Vagina (tissue), 2 donors: ENCODE data around the gene KIAA0232. TPM values are rescaled to one million over a fixed set of nuclear protein-coding genes. Genes with fewer than 3 reads are reported as not detected.
"Not testable (repeated sequence)": the region's sequence is repeated elsewhere in the genome, so short reads cannot be mapped to it uniquely, and the experiment has no call there.

Experiments
- DNase-seq, 2 donors: peaks; one replicate each; pipeline ENCODE4 v3.0.0-alpha.2; 2017; ENCODE audit errors: extremely low spot score in 2 of 2
- H3K27ac ChIP-seq: fragments of 200-600 bp; sonication (generic); one replicate; pipeline ENCODE4 v1.5.1; 2019
- H3K27me3 ChIP-seq: fragments of 200-600 bp; sonication (generic); one replicate; pipeline ENCODE4 v1.5.1; 2019
- H3K36me3 ChIP-seq, 2 donors: fragments of 200-600 bp; sonication (generic); one replicate each; pipeline ENCODE4 v1.5.1; 2017 to 2019
- H3K4me1 ChIP-seq: fragments of 200-600 bp; sonication (generic); one replicate; pipeline ENCODE4 v1.5.1; 2019
- H3K4me3 ChIP-seq, 2 donors: fragments of 200-600 bp; sonication (generic); 1 replicate in 1 of 2; 2 replicates in 1 of 2; pipeline ENCODE4 v1.5.1; 2016 to 2019
- H3K9me3 ChIP-seq: fragments of 200-600 bp; sonication (generic); one replicate; pipeline ENCODE4 v1.5.1; 2019
- POLR2A ChIP-seq, 2 donors: fragments of 450-650 bp; IDR thresholded peaks; one replicate each; pipeline ENCODE4 v1.6.1; 2017; ENCODE audit warnings: antibody characterized with exemption in 2 of 2, mild to moderate bottlenecking in 2 of 2, moderate library complexity in 2 of 2
- POLR2AphosphoS5 ChIP-seq, 2 donors: sonication (generic); formaldehyde crosslinking; IDR thresholded peaks; one replicate each; pipeline ENCODE4 v1.9.0; 2017; ENCODE audit warnings: antibody characterized with exemption in 2 of 2, mild to moderate bottlenecking in 2 of 2, low read depth in 1 of 2; ENCODE audit not compliant: insufficient read depth in 1 of 2
- intact Hi-C: fragments of 100-400 bp; cut with DNase I; formaldehyde crosslinking; loops from one replicate; pipeline ENCODE4 v1.15.1; 2023
- total RNA-seq: library from RNA; depleted of rRNA; stranded (reverse); fragments of >200 nt; gene quantifications from one replicate; pipeline ENCODE4 v1.2.3, GENCODE V29; 2016
- TF ChIP-seq, protein P1 (sequence below), 3 experiments: fragments of 450-650 bp in 2 of 3; fragments of 200-600 bp in 1 of 3; sonication (generic) in 1 of 3; IDR thresholded peaks; one replicate each; pipeline ENCODE4 v1.5.1; 2017 to 2019; ENCODE audit warnings: antibody characterized with exemption in 3 of 3, mild to moderate bottlenecking in 2 of 3, moderate library complexity in 2 of 3

KIAA0232 gene
- total RNA-seq, 1 donor from 2014 or later, result 29.0 TPM

DNA sequence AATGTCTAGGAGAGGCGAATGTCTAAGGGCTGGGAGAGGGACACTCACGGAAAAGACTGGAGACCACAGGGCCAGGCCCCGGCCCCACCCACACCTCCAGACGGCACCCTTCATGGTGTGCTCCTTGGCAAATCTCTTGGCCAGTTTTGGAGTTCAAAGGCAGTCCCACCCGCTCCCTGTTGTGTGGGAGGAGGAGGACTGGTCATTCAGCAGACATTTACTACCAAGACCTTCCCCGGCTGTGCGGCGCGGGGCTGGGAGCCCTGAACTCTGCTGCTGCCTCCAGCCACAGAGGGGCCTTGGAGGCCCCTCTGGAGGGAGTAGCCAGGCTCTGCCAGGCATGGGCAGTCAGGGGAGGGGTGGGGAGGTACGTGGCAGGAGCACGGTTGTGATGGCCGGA, 118.4 kb downstream of the KIAA0232 start:
- intact Hi-C loops, result no loop called here
- no peak for DNase-seq
- TF ChIP-seq POLR2AphosphoS5 (IDR thresholded peaks at IDR 0.05; ENCODE audit: insufficient read depth in 1 of 2, low read depth in 1 of 2) (no peak), POLR2A (IDR thresholded peaks at IDR 0.05) (no peak)
- TF ChIP-seq, protein P1, sequence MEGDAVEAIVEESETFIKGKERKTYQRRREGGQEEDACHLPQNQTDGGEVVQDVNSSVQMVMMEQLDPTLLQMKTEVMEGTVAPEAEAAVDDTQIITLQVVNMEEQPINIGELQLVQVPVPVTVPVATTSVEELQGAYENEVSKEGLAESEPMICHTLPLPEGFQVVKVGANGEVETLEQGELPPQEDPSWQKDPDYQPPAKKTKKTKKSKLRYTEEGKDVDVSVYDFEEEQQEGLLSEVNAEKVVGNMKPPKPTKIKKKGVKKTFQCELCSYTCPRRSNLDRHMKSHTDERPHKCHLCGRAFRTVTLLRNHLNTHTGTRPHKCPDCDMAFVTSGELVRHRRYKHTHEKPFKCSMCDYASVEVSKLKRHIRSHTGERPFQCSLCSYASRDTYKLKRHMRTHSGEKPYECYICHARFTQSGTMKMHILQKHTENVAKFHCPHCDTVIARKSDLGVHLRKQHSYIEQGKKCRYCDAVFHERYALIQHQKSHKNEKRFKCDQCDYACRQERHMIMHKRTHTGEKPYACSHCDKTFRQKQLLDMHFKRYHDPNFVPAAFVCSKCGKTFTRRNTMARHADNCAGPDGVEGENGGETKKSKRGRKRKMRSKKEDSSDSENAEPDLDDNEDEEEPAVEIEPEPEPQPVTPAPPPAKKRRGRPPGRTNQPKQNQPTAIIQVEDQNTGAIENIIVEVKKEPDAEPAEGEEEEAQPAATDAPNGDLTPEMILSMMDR (IDR thresholded peaks at IDR 0.05), result no peak
- Histone ChIP-seq H3K9me3 (no peaks in the 10 kb centered on the region), H3K4me3 (no peak overlapping the region), H3K36me3 (no peaks in the 10 kb centered on the region), H3K27me3 (no peaks in the 10 kb centered on the region), H3K27ac (no peak overlapping the region), H3K4me1 (no peaks in the 10 kb centered on the region)

DNA sequence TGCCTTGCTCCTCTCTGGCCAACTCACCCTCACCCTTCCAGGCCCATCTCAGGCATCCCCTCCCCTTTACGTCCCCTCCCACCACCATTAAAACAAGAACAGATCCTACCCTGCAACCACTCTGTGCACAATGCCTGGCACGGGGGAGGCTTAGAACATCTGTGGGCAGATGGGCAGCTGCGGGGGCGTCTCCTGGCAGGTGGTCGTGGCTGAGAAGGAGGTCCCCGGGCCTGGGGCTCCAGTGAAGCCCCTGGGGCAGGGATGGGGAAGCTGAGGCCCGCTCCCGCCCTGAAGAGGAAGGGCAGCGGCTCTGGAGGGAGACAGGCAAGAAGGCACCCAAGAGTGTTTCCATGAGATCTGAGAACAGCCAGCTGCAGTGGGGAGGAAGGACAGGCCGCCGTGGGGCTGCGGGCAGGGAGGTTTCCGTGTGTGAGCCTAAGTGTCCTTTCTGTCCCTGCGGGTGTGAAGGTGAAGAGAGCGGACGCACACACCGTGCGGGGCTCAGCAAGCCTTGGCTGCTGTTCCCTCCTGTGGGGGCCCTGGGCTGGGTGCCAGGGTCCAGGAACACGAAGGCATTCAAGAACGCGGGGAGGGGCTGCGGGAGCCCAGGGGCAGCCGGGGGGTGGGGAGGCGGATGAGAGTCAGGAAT, 119.3 kb downstream of the KIAA0232 start:
- intact Hi-C loops, result no loop called here
- H3K4me3 ChIP-seq, result no peak overlapping the region
- H3K9me3 ChIP-seq, result no peaks in the 10 kb centered on the region
- DNase-seq, result no peak
- TF ChIP-seq POLR2AphosphoS5 (IDR thresholded peaks at IDR 0.05; ENCODE audit: insufficient read depth in 1 of 2, low read depth in 1 of 2), result no peak
- TF ChIP-seq, protein P1 (IDR thresholded peaks at IDR 0.05), result no peak
- no peak for TF ChIP-seq POLR2A (IDR thresholded peaks at IDR 0.05)
- H3K27ac ChIP-seq, result no peak overlapping the region
- H3K4me1 ChIP-seq, result no peaks in the 10 kb centered on the region
- no peaks in the 10 kb centered on the region for H3K36me3 ChIP-seq
- H3K27me3 ChIP-seq, result no peaks in the 10 kb centered on the region

DNA sequence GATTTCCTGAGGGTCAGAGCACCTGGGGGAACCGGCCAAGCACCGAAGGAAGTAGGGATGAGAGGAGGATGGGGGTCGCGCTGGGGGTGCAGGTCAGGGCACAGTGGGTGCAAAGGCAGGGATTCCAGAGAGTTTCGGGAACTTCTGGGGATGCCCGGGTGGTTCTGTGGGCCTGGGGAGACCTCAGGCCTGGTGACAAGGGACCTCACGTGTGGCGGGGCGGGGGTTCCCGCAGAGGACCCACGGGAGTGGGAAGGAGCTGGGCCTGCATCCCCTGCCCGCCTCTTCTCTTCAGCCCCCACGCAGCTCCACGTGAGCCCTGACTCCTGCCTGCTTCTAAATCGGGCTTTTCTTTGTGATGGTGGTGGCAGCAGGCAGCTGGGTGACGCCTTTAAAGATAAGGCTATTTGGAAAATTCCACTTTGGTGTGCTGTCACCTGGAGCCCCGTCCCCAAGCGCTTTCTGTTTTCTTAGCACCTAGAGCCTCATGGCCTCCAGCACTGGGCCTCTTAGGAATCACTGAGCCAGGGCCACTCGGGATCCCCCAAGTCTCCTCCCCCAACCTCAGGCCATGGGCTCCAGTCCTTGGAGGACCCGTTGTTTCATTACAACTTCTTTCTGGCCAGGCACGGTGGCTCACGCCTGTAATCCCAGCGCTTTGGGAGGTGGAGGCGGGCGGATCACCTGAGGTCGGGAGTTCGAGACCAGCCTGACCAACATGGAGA, 120.0 kb downstream of the KIAA0232 start:
- no peaks in the 10 kb centered on the region for H3K9me3 ChIP-seq
- peaks cover 2% of the 10 kb centered on the region for H3K4me1 ChIP-seq
- intact Hi-C loops, result no loop called here
- no peak overlapping the region for H3K27ac ChIP-seq
- TF ChIP-seq POLR2AphosphoS5 (IDR thresholded peaks at IDR 0.05; ENCODE audit: insufficient read depth in 1 of 2, low read depth in 1 of 2) (no peak), POLR2A (IDR thresholded peaks at IDR 0.05) (no peak)
- TF ChIP-seq, protein P1 (IDR thresholded peaks at IDR 0.05), result no peak
- H3K36me3 ChIP-seq, result no peaks in the 10 kb centered on the region
- no peak for DNase-seq
- H3K4me3 ChIP-seq, result no peak overlapping the region
- H3K27me3 ChIP-seq, result no peaks in the 10 kb centered on the region

DNA sequence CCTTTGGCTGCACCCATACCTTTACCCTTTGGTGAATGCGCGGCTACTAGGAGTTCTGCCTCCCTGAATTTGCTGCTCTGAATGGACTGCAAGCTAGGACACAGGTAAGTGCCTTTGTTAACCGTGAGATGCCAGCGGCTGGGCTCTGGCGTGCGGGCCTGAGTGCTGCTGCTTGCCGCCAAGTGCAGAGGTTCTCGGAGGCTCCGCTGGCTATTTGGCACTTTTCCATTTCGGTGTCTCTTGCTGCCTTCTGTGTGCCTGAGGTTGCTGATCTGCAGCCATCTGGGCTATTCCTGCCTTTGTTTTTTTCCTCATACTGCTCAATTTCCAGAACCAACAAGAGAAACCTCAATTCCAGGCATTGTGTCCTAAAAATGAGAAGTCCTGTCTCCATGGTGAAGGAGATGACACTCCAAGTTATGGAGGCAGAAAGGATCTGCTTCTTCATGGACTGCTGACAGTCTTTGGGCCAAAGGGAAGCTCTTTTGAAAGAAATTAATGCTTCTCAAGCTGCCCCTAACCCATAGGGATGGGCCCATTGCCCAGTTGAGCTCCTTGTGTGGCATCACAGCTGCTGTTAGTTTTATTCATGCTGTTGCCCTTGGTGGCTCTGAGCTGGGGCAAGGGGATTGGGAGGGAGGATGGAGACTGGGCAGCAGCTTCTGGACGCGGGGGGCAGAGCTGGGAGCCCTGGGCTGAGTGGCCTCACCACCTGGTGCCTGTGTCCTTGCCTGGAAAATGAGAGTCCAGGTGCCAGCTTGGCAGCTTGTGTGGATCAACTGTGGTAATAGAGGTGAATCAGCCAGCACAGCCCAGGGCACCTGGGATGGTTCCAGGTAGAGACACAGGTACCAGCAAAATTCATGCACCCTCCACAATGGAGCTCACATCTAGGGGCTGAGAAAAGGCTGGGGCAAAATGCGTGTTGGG, 123.3 kb downstream of the KIAA0232 start:
- intact Hi-C loops, result no loop called here
- Histone ChIP-seq H3K36me3 (no peaks in the 10 kb centered on the region), H3K4me1 (peaks cover 24% of the 10 kb centered on the region), H3K9me3 (no peaks in the 10 kb centered on the region), H3K27ac (no peak overlapping the region), H3K27me3 (no peaks in the 10 kb centered on the region), H3K4me3 (no peak overlapping the region)
- DNase-seq, result no peak
- TF ChIP-seq, protein P1 (IDR thresholded peaks at IDR 0.05), result no peak
- TF ChIP-seq POLR2A (IDR thresholded peaks at IDR 0.05), result no peak
- TF ChIP-seq POLR2AphosphoS5 (IDR thresholded peaks at IDR 0.05; ENCODE audit: insufficient read depth in 1 of 2, low read depth in 1 of 2), result no peak

DNA sequence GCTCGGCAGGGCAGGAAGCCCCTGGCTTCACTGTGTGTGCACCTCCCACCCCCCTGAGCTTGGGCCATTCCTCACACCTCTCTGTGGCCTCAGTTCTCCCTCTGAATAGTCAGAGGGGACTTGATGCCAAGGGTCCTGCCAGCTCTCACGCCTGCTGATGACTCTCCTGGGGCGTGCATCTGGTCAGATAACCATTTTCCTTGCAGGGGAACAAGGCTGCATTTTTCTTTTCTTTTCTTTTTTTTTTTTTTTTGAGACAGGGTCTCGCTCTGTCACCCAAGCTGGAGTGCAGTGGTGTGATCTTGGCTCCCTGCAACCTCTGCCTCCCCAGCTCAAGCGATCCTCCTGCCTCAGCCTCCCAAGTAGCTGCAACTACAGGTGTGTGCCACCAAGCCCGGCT, 124.0 kb downstream of the KIAA0232 start:
- intact Hi-C loops, H3K27ac ChIP-seq: not testable (repeated sequence)

More for the DNA sequence above, 124.0 kb downstream of the KIAA0232 start:
- not testable (repeated sequence) for H3K4me3 ChIP-seq, DNase-seq, H3K27me3 ChIP-seq, H3K9me3 ChIP-seq, H3K36me3 ChIP-seq
- peaks cover 31% of the 10 kb centered on the region for H3K4me1 ChIP-seq
